ENCODE data around the gene DHX16.

GRCh38 chr6:30714263-30714662, 41.5 kb upstream of the DHX16 start:
- TF ChIP-seq CTCF (IDR thresholded peaks at IDR 0.05) (no peak), POLR2A (IDR thresholded peaks at IDR 0.05) (no peak)
